Stimulated activated naive CD8-positive, alpha-beta T cell treated with anti-CD3 and anti-CD28 coated beads, Interleukin-15, Interleukin-2, amounts not matched to agents 100 ng/mL and 50 ng/mL, for 24 hours (primary cell): ENCODE measurements around the gene PCBP3.
"Not testable (repeated sequence)": the region's sequence is repeated elsewhere in the genome, so short reads cannot be mapped to it uniquely, and the experiment has no call there.

Experiments used
- H3K27ac Mint-ChIP-seq: one replicate; pipeline ENCODE4 v1.8.0; 2021; ENCODE audit warnings: mild to moderate bottlenecking, mixed read lengths
- H3K27me3 Mint-ChIP-seq: one replicate; pipeline ENCODE4 v1.8.0; 2021; ENCODE audit warnings: mixed read lengths
- H3K36me3 Mint-ChIP-seq: one replicate; pipeline ENCODE4 v1.8.0; 2021; ENCODE audit warnings: low read depth, mixed read lengths
- H3K4me1 Mint-ChIP-seq: one replicate; pipeline ENCODE4 v1.8.0; 2021; ENCODE audit warnings: low read depth, mixed read lengths
- H3K4me3 Mint-ChIP-seq: one replicate; pipeline ENCODE4 v1.8.0; 2021; ENCODE audit warnings: mild to moderate bottlenecking, mixed read lengths
- H3K9me3 Mint-ChIP-seq: one replicate; pipeline ENCODE4 v1.8.0; 2021; ENCODE audit warnings: mixed read lengths

The PCBP3 gene

DNA sequence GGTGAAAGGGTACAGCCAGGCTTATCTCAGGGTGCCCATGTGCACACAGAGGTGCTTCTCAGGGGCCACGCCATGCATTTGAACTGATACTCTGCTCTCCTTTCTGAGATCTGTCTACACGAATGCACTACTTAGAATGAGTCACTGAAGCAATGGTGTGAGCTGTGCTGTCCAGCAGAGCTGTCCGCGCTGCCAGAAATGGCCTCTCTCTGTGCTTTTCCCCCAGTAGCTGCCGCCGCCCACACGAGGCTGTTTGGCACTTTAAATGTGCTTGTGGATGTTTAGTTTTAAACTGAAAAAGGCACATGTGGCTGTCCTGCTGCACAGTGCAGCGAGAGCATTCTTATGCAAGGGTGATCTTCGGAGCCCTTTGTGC is 250.9 kb downstream of the PCBP3 start:
- peaks cover 24% of the 10 kb centered on the region for H3K4me1 Mint-ChIP-seq
- H3K27ac Mint-ChIP-seq, result no peak overlapping the region
- H3K36me3 Mint-ChIP-seq, result no peaks in the 10 kb centered on the region
- H3K4me3 Mint-ChIP-seq, result no peak overlapping the region
- H3K9me3 Mint-ChIP-seq, result no peaks in the 10 kb centered on the region
- H3K27me3 Mint-ChIP-seq, result peaks cover 5% of the 10 kb centered on the region

- no peaks in the 10 kb centered on the region for H3K36me3 Mint-ChIP-seq
- no peaks in the 10 kb centered on the region for H3K9me3 Mint-ChIP-seq
- H3K27ac Mint-ChIP-seq, result no peak overlapping the region
- H3K4me3 Mint-ChIP-seq, result no peak overlapping the region
- H3K27me3 Mint-ChIP-seq, result peaks cover 5% of the 10 kb centered on the region
- H3K4me1 Mint-ChIP-seq, result peaks cover 21% of the 10 kb centered on the region
Observed at GRCh38 chr21:45894906-45895777, 251.6 kb downstream of the PCBP3 start.

DNA sequence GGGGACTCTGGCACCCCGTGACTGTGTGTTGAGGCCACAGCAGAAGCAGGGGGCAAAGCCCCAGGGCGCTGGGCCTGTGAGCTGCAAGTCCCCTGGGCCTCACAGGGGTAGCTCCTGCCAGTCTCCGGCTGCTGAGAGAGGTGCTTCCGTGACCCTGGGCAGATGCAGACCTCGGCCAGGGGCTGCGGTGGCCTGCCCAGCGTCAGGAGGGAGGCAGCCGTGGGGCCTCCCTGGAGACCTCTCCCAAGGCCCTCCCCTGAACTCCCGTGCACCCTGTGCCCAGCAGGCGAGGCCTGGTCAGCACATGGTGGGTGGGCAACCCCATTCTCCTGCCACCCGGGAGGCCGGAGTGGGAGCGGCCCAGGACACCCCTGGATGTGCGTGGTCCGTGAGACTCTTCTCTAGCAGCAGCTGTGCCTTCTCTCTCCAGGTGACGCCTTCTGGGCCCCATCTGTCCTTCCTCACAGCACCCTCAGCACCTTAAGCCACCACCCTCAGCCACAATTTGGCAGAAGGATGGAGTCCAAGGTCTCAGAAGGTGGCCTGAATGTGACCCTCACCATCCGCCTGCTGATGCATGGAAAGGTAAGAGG is 252.3 kb downstream of the PCBP3 start:
- H3K27ac Mint-ChIP-seq, result no peak overlapping the region
- H3K4me1 Mint-ChIP-seq, result peaks cover 20% of the 10 kb centered on the region
- peaks cover 1% of the 10 kb centered on the region for H3K27me3 Mint-ChIP-seq
- H3K36me3 Mint-ChIP-seq, result no peaks in the 10 kb centered on the region
- no peaks in the 10 kb centered on the region for H3K9me3 Mint-ChIP-seq
- H3K4me3 Mint-ChIP-seq, result no peak overlapping the region

- not testable (repeated sequence) for H3K4me3 Mint-ChIP-seq, H3K27me3 Mint-ChIP-seq, H3K27ac Mint-ChIP-seq, H3K9me3 Mint-ChIP-seq, H3K36me3 Mint-ChIP-seq
- H3K4me1 Mint-ChIP-seq, result peaks cover 15% of the 10 kb centered on the region
Observed at GRCh38 chr21:45896431-45896830, 252.9 kb downstream of the PCBP3 start.

DNA sequence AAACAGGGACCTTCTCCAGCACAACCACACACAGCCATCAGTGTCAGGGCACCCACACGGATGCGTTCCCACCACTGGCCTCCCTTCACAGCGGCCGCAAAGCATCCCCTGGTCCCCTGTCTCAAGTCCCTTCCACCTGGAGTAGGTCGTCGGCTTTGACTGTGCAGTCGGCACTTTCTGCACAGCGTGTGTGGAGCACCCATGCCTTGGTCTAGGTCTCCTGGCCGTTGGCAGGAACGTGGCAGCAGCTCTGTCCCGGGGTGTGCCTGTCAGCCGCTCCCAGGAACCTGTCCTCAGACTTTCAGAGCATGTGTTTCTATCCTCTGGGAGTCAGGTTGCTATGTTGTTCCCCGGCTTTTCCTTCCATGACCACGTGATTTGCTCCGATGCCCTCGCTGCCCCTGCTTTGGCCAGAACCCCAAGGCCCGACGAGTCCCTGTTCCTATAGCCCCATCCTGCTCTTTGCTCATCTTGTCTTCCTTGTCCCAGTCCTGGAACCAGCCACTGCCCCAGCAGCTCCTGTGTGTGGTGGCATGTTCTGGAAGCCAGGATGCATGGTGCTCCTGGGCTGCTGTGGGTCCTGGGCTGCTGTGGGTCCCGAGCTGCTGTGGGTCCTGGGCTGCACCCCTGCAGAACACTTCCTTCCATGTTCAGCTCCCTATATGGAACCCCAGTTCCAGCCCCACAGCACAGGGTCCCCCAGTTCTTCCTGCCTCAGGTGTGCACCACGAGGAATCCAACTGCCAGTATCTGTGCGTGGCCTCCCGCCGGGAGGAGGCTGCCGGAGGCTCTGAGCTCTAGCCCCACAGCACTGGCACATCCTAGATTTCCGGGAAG is 253.9 kb downstream of the PCBP3 start:
- Mint-ChIP-seq H3K4me1 (peaks cover 5% of the 10 kb centered on the region), H3K4me3 (no peak overlapping the region), H3K9me3 (no peaks in the 10 kb centered on the region), H3K36me3 (no peaks in the 10 kb centered on the region), H3K27ac (no peak overlapping the region), H3K27me3 (no peaks in the 10 kb centered on the region)

DNA sequence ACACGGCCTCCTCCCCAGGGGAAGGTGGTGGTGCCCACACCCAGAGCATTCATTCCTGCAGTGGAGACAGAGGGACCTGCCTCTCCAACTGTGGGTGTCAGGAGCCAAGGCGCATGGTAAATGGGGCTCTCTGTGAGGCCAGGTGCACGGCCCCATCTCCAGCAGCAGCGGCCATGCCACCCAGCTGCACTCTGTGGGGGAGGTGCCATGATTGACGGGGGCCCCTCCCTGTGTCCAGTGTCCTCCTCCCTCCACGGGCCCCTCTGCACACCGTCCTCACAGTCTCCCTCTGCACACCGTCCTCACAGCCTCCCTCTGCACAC is 254.5 kb downstream of the PCBP3 start:
- H3K4me3 Mint-ChIP-seq, result no peak overlapping the region
- H3K4me1 Mint-ChIP-seq, result peaks cover 4% of the 10 kb centered on the region
- H3K27ac Mint-ChIP-seq, result no peak overlapping the region
- H3K36me3 Mint-ChIP-seq, result no peaks in the 10 kb centered on the region
- H3K9me3 Mint-ChIP-seq, result no peaks in the 10 kb centered on the region
- H3K27me3 Mint-ChIP-seq, result no peaks in the 10 kb centered on the region

GRCh38 chr21:45898781-45899180 is 255.3 kb downstream of the PCBP3 start:
- Mint-ChIP-seq H3K4me3 (no peak overlapping the region), H3K4me1 (peaks cover 4% of the 10 kb centered on the region), H3K36me3 (no peaks in the 10 kb centered on the region), H3K27me3 (no peaks in the 10 kb centered on the region), H3K9me3 (no peaks in the 10 kb centered on the region), H3K27ac (no peak overlapping the region)

- Mint-ChIP-seq H3K4me1 (peaks cover 1% of the 10 kb centered on the region), H3K27me3 (no peaks in the 10 kb centered on the region), H3K4me3 (no peak overlapping the region), H3K36me3 (no peaks in the 10 kb centered on the region), H3K9me3 (no peaks in the 10 kb centered on the region), H3K27ac (no peak overlapping the region)
Observed at GRCh38 chr21:45899317-45900033, 255.9 kb downstream of the PCBP3 start.

DNA sequence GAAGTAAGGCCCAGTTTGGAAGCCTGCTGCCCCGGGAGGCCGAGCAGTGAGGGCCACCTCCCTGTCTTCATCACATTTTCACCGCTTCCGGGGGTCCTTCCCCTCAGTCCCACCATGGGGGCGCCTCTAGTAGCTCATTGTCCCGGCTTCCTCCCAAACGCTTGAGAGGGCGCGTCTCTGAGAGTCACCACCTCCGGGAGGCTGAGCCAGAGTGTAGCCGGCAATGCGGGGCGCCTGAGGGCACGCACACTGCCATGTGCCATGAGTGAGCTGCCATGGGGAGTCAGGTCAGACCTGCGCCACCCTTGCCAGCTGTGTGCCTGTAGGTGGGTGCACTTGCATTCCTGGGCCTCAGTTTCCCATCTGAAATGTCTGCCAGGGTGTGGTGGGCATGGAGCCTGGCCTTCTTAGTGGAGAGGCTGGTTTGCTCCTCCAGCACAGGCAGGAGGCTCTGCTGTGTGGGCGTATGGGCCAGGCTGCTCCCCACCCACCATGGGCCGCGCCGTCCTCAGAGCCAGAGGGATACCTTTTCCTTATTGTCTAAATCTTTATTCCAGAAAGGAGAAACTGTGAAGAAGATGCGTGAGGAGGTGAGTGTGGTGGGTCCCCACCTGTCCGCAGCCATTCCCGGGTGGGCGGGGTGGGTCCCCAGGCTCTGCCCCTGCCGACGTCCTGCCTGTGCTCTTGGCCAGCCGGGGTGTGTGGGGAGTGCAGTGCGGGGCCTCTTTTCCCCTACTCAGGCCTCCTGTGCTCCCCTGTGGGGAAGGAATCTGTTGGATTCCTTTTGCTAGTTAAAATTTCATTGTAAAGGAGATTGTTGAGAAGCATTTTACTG is 256.7 kb downstream of the PCBP3 start:
- Mint-ChIP-seq H3K27ac (no peak overlapping the region), H3K4me1 (no peaks in the 10 kb centered on the region), H3K4me3 (no peak overlapping the region), H3K9me3 (no peaks in the 10 kb centered on the region), H3K36me3 (no peaks in the 10 kb centered on the region), H3K27me3 (no peaks in the 10 kb centered on the region)

- Mint-ChIP-seq H3K4me3 (no peak overlapping the region), H3K36me3 (no peaks in the 10 kb centered on the region), H3K4me1 (no peaks in the 10 kb centered on the region), H3K27me3 (no peaks in the 10 kb centered on the region), H3K27ac (no peak overlapping the region), H3K9me3 (no peaks in the 10 kb centered on the region)
Observed at GRCh38 chr21:45901061-45901690, 257.7 kb downstream of the PCBP3 start.

GRCh38 chr21:45902292-45902995 is 258.9 kb downstream of the PCBP3 start:
- Mint-ChIP-seq H3K4me3 (no peak overlapping the region), H3K9me3 (no peaks in the 10 kb centered on the region), H3K27ac (no peak overlapping the region), H3K36me3 (no peaks in the 10 kb centered on the region), H3K4me1 (no peaks in the 10 kb centered on the region), H3K27me3 (no peaks in the 10 kb centered on the region)

DNA sequence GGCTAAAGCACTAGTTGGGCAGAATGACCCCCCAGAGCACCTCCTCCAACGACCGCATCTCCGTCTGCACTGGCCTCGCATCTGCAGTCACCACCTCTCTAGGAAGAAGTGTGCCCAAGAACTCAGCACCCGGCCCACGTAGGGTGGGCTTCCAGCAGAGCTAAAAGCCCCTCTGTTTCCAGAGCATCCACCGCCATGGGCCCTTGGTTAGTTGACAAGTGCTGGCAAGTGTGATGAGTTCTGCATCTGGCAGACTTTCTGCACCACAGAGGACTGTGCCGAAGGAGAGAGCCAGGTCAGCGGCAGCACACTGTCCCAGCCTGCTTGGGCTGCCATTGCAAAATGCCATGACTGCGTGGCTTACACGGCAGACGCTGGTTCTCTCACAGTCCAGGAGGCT is 261.7 kb downstream of the PCBP3 start:
- H3K4me3 Mint-ChIP-seq, result no peak overlapping the region
- no peak overlapping the region for H3K27ac Mint-ChIP-seq
- H3K9me3 Mint-ChIP-seq, result no peaks in the 10 kb centered on the region
- no peaks in the 10 kb centered on the region for H3K27me3 Mint-ChIP-seq
- no peaks in the 10 kb centered on the region for H3K36me3 Mint-ChIP-seq
- H3K4me1 Mint-ChIP-seq, result no peaks in the 10 kb centered on the region

DNA sequence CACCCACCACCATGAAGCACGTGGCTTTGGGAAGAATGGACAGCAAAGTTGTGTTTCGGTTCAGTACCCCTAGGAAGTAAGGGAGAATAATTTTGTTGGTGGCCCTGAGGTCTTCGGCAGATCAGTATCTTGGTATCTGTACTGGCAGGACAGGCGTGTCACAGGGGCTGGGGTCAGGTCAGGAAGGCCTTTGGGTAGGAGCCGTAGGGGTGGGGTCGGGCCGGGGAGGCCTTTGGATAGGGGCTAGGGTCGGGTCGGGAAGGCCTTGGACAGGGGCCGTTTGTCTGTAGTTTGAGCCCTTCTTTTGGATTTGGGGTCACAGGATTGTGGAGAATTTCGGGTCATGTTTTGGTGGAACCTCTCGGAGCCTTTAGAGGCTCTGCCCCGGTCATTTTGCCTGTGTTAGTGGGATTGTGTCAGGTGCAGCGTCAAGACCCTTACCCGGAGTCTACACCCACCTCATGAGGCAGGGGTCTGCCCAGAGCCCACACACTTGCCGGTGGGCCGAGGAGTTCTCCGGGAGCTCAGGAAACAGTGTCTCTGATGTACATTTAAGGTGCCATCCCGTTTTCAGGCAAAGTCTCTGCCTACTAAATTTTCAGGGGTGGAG is 262.8 kb downstream of the PCBP3 start:
- Mint-ChIP-seq H3K27ac (no peak overlapping the region), H3K4me1 (no peaks in the 10 kb centered on the region), H3K4me3 (no peak overlapping the region), H3K36me3 (no peaks in the 10 kb centered on the region), H3K27me3 (no peaks in the 10 kb centered on the region), H3K9me3 (no peaks in the 10 kb centered on the region)
